ENCODE data around the gene CLEC2D.

DNA sequence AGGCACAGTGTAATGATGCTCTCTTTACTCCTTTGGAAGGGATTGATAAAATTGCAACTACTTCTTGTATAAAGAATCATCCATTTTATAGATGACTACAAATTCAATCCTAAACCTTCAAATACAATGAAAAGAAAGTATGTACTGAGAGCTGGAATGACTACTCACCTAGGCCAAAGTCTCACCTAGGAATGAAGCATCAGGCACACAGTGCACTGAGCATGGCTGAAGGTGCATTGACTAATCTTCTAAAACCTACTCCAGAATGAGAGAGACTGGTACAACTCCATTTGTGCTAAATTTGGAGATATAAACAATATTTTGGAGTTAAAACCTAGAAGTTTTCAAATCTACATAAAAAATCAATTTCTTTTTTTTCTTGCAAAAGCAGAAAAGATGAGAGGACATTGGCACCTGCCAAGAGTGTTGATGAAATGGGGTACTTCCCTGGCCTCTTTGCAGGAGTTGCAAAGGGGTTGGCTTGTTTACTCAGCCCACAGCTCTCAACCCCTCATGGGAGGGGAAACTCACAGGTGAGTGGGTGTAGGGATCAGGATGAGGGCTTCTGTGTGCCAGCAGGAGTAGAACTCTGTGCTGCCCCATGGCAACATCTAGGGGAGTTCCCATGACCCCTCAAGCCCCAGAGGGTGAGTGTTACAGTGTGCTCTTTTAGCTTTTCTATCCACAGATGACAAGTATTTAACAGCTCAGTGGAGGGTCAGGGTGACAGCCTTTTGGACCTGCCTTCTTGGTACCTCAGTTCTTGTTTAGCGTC is 32.1 kb downstream of the CLEC2D start:
- TF ChIP-seq SMAD1 (IDR thresholded peaks at IDR 0.05; ENCODE audit: low read depth, partially characterized antibody) (no peak), EZH2 (IDR thresholded peaks at IDR 0.05; ENCODE audit: borderline replicate concordance, control insufficient read depth, low read depth, low read length) (no peak), MTA3 (IDR thresholded peaks at IDR 0.05; ENCODE audit: borderline replicate concordance, low read length) (no peak), POLR2A (IDR thresholded peaks at IDR 0.05; ENCODE audit: low read depth, low read length) (peak; percentile 44; the same call in 1 of the 2 replicates), ZNF274 (IDR thresholded peaks at IDR 0.05; ENCODE audit: insufficient read depth, insufficient read length) (no peak), ESRRA (IDR thresholded peaks at IDR 0.05; ENCODE audit: low read length) (no peak), FOXK2 (IDR thresholded peaks at IDR 0.05) (no peak), EP300 (IDR thresholded peaks at IDR 0.05; ENCODE audit: borderline replicate concordance in 1 of 2, control insufficient read depth in 1 of 2, low read depth in 2 of 2, low read length in 2 of 2) (no peak), RAD51 (IDR thresholded peaks at IDR 0.05) (no peak)
- TF ChIP-seq, protein P1, sequence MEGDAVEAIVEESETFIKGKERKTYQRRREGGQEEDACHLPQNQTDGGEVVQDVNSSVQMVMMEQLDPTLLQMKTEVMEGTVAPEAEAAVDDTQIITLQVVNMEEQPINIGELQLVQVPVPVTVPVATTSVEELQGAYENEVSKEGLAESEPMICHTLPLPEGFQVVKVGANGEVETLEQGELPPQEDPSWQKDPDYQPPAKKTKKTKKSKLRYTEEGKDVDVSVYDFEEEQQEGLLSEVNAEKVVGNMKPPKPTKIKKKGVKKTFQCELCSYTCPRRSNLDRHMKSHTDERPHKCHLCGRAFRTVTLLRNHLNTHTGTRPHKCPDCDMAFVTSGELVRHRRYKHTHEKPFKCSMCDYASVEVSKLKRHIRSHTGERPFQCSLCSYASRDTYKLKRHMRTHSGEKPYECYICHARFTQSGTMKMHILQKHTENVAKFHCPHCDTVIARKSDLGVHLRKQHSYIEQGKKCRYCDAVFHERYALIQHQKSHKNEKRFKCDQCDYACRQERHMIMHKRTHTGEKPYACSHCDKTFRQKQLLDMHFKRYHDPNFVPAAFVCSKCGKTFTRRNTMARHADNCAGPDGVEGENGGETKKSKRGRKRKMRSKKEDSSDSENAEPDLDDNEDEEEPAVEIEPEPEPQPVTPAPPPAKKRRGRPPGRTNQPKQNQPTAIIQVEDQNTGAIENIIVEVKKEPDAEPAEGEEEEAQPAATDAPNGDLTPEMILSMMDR (IDR thresholded peaks at IDR 0.05 in 2 of 3, conservative IDR thresholded peaks at IDR 0.05 in 1 of 3; ENCODE audit: control insufficient read depth in 2 of 3, extremely low read depth in 1 of 3, insufficient read depth in 1 of 3, low read depth in 3 of 3, low read length in 3 of 3), result no peak
- TF ChIP-seq, protein P2, sequence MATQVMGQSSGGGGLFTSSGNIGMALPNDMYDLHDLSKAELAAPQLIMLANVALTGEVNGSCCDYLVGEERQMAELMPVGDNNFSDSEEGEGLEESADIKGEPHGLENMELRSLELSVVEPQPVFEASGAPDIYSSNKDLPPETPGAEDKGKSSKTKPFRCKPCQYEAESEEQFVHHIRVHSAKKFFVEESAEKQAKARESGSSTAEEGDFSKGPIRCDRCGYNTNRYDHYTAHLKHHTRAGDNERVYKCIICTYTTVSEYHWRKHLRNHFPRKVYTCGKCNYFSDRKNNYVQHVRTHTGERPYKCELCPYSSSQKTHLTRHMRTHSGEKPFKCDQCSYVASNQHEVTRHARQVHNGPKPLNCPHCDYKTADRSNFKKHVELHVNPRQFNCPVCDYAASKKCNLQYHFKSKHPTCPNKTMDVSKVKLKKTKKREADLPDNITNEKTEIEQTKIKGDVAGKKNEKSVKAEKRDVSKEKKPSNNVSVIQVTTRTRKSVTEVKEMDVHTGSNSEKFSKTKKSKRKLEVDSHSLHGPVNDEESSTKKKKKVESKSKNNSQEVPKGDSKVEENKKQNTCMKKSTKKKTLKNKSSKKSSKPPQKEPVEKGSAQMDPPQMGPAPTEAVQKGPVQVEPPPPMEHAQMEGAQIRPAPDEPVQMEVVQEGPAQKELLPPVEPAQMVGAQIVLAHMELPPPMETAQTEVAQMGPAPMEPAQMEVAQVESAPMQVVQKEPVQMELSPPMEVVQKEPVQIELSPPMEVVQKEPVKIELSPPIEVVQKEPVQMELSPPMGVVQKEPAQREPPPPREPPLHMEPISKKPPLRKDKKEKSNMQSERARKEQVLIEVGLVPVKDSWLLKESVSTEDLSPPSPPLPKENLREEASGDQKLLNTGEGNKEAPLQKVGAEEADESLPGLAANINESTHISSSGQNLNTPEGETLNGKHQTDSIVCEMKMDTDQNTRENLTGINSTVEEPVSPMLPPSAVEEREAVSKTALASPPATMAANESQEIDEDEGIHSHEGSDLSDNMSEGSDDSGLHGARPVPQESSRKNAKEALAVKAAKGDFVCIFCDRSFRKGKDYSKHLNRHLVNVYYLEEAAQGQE (IDR thresholded peaks at IDR 0.05; ENCODE audit: low read depth, low read length), result no peak
- TF ChIP-seq, protein P3, sequence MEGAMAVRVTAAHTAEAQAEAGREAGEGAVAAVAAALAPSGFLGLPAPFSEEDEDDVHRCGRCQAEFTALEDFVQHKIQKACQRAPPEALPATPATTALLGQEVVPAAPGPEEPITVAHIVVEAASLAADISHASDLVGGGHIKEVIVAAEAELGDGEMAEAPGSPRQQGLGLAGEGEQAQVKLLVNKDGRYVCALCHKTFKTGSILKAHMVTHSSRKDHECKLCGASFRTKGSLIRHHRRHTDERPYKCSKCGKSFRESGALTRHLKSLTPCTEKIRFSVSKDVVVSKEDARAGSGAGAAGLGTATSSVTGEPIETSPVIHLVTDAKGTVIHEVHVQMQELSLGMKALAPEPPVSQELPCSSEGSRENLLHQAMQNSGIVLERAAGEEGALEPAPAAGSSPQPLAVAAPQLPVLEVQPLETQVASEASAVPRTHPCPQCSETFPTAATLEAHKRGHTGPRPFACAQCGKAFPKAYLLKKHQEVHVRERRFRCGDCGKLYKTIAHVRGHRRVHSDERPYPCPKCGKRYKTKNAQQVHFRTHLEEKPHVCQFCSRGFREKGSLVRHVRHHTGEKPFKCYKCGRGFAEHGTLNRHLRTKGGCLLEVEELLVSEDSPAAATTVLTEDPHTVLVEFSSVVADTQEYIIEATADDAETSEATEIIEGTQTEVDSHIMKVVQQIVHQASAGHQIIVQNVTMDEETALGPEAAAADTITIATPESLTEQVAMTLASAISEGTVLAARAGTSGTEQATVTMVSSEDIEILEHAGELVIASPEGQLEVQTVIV (IDR thresholded peaks at IDR 0.05; ENCODE audit: borderline replicate concordance, partially characterized antibody), result no peak
- TF ChIP-seq, protein P4, sequence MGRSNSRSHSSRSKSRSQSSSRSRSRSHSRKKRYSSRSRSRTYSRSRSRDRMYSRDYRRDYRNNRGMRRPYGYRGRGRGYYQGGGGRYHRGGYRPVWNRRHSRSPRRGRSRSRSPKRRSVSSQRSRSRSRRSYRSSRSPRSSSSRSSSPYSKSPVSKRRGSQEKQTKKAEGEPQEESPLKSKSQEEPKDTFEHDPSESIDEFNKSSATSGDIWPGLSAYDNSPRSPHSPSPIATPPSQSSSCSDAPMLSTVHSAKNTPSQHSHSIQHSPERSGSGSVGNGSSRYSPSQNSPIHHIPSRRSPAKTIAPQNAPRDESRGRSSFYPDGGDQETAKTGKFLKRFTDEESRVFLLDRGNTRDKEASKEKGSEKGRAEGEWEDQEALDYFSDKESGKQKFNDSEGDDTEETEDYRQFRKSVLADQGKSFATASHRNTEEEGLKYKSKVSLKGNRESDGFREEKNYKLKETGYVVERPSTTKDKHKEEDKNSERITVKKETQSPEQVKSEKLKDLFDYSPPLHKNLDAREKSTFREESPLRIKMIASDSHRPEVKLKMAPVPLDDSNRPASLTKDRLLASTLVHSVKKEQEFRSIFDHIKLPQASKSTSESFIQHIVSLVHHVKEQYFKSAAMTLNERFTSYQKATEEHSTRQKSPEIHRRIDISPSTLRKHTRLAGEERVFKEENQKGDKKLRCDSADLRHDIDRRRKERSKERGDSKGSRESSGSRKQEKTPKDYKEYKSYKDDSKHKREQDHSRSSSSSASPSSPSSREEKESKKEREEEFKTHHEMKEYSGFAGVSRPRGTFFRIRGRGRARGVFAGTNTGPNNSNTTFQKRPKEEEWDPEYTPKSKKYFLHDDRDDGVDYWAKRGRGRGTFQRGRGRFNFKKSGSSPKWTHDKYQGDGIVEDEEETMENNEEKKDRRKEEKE (IDR thresholded peaks at IDR 0.05), result no peak
- TF ChIP-seq, protein P5, sequence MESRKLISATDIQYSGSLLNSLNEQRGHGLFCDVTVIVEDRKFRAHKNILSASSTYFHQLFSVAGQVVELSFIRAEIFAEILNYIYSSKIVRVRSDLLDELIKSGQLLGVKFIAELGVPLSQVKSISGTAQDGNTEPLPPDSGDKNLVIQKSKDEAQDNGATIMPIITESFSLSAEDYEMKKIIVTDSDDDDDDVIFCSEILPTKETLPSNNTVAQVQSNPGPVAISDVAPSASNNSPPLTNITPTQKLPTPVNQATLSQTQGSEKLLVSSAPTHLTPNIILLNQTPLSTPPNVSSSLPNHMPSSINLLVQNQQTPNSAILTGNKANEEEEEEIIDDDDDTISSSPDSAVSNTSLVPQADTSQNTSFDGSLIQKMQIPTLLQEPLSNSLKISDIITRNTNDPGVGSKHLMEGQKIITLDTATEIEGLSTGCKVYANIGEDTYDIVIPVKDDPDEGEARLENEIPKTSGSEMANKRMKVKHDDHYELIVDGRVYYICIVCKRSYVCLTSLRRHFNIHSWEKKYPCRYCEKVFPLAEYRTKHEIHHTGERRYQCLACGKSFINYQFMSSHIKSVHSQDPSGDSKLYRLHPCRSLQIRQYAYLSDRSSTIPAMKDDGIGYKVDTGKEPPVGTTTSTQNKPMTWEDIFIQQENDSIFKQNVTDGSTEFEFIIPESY (IDR thresholded peaks at IDR 0.05), result no peak

All from GM12878 (cell line).